Ishikawa (cell line): ENCODE measurements around the gene PCDHB11.
"Not testable (repeated sequence)": the region's sequence is repeated elsewhere in the genome, so short reads cannot be mapped to it uniquely, and the experiment has no call there.

Experiments
- EGR1 ChIP-seq: IDR thresholded peaks from 2 replicates; pipeline ENCODE4 v1.6.1; 2012
- EP300 ChIP-seq: IDR thresholded peaks from 2 replicates; pipeline ENCODE4 v1.6.1; 2012; ENCODE audit warnings: borderline replicate concordance
- RAD21 ChIP-seq: IDR thresholded peaks from 2 replicates; pipeline ENCODE4 v1.6.1; 2012; ENCODE audit warnings: low read depth
- TAF1 ChIP-seq: IDR thresholded peaks from 2 replicates; pipeline ENCODE4 v1.6.1; 2012; ENCODE audit warnings: low read depth, mild to moderate bottlenecking
- TCF12 ChIP-seq: IDR thresholded peaks from 2 replicates; pipeline ENCODE4 v1.6.1; 2012; ENCODE audit warnings: low read depth
- TEAD4 ChIP-seq: IDR thresholded peaks from 2 replicates; pipeline ENCODE4 v1.6.1; 2012
- YY1 ChIP-seq: IDR thresholded peaks from 2 replicates; pipeline ENCODE4 v1.6.1; 2012; ENCODE audit warnings: low read depth
- TF ChIP-seq, protein P1 (sequence below): IDR thresholded peaks from 2 replicates; pipeline ENCODE4 v1.6.1; 2012
- TF ChIP-seq, protein P2 (sequence below): IDR thresholded peaks from 2 replicates; pipeline ENCODE4 v1.6.1; 2012
- TF ChIP-seq, protein P3 (sequence below): IDR thresholded peaks from 2 replicates; pipeline ENCODE4 v1.6.1; 2012; ENCODE audit warnings: low read depth, mild to moderate bottlenecking

DNA sequence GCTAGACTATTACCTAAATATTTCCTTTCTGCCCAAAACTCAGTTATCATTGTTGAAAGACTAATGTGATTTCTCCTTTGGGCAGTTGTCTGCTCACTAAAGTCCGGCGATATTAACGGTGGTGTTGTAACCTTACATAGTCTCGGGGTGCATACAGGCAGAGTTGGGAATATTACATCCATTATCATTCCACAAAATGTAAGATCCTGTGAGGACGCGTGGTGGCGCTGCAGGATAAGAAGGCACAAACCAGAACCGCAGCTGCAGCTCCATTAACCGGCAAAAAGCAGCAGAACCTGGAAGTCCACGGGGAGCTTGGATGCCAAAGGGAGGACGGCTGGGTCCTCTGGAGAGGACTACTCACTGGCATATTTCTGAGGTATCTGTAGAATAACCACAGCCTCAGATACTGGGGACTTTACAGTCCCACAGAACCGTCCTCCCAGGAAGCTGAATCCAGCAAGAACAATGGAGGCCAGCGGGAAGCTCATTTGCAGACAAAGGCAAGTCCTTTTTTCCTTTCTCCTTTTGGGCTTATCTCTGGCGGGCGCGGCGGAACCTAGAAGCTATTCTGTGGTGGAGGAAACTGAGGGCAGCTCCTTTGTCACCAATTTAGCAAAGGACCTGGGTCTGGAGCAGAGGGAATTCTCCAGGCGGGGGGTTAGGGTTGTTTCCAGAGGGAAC lies 14.4 kb downstream of the PCDHB11 start, which contains the start of gene PCDHB13:
- not testable (repeated sequence) for TF ChIP-seq EGR1, YY1, EP300, TCF12, TEAD4, TAF1
- TF ChIP-seq, protein P1, sequence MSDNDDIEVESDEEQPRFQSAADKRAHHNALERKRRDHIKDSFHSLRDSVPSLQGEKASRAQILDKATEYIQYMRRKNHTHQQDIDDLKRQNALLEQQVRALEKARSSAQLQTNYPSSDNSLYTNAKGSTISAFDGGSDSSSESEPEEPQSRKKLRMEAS = not testable (repeated sequence)
- TF ChIP-seq, protein P2, sequence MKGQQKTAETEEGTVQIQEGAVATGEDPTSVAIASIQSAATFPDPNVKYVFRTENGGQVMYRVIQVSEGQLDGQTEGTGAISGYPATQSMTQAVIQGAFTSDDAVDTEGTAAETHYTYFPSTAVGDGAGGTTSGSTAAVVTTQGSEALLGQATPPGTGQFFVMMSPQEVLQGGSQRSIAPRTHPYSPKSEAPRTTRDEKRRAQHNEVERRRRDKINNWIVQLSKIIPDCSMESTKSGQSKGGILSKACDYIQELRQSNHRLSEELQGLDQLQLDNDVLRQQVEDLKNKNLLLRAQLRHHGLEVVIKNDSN = not testable (repeated sequence)
- TF ChIP-seq, protein P3, sequence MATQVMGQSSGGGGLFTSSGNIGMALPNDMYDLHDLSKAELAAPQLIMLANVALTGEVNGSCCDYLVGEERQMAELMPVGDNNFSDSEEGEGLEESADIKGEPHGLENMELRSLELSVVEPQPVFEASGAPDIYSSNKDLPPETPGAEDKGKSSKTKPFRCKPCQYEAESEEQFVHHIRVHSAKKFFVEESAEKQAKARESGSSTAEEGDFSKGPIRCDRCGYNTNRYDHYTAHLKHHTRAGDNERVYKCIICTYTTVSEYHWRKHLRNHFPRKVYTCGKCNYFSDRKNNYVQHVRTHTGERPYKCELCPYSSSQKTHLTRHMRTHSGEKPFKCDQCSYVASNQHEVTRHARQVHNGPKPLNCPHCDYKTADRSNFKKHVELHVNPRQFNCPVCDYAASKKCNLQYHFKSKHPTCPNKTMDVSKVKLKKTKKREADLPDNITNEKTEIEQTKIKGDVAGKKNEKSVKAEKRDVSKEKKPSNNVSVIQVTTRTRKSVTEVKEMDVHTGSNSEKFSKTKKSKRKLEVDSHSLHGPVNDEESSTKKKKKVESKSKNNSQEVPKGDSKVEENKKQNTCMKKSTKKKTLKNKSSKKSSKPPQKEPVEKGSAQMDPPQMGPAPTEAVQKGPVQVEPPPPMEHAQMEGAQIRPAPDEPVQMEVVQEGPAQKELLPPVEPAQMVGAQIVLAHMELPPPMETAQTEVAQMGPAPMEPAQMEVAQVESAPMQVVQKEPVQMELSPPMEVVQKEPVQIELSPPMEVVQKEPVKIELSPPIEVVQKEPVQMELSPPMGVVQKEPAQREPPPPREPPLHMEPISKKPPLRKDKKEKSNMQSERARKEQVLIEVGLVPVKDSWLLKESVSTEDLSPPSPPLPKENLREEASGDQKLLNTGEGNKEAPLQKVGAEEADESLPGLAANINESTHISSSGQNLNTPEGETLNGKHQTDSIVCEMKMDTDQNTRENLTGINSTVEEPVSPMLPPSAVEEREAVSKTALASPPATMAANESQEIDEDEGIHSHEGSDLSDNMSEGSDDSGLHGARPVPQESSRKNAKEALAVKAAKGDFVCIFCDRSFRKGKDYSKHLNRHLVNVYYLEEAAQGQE = not testable (repeated sequence)
- TF ChIP-seq RAD21 = peak; percentile 51
